Adrenal gland (tissue), 12 donors: ENCODE results near the gene FCHSD2. TPM values are rescaled to one million over a fixed set of nuclear protein-coding genes. Genes with fewer than 3 reads are reported as not detected.
A peak's percentile ranks its signal among the peaks of the same experiment; 100 is the strongest.

ENCODE experiments used
- DNase-seq, 7 donors: peaks; one replicate each; pipeline ENCODE4 v3.0.0-alpha.2; 2019 to 2020
- H3K27ac ChIP-seq, 5 donors: fragments of 200-600 bp; sonication (generic) in 4 of 5; 1 replicate in 3 of 5; 2 replicates in 2 of 5; pipeline versions ENCODE4 v1.5.1 to v1.8.0; 2016 to 2020; ENCODE audit warnings: mild to moderate bottlenecking in 1 of 5
- H3K27me3 ChIP-seq: fragments of 200-600 bp; 2 replicates; pipeline ENCODE4 v1.8.0; 2021
- H3K36me3 ChIP-seq, 2 donors: fragments of 200-600 bp; replicated peaks in 1 of 2; 1 replicate in 1 of 2; 2 replicates in 1 of 2; pipeline versions ENCODE4 v1.5.1 to v1.8.0; 2018 to 2022
- H3K4me1 ChIP-seq, 2 donors: fragments of 200-600 bp; replicated peaks in 1 of 2; 1 replicate in 1 of 2; 2 replicates in 1 of 2; pipeline versions ENCODE4 v1.5.1 to v1.8.0; 2018 to 2021
- H3K4me3 ChIP-seq, 4 donors: fragments of 200-600 bp; sonication (generic) in 3 of 4; one replicate each; pipeline ENCODE4 v1.5.1; 2016 to 2018
- H3K9me3 ChIP-seq, 3 donors: fragments of 200-600 bp; sonication (generic) in 1 of 3; replicated peaks in 1 of 3; 1 replicate in 2 of 3; 2 replicates in 1 of 3; pipeline versions ENCODE4 v1.5.1 to v1.8.0; 2016 to 2021
- POLR2A ChIP-seq, 2 donors: fragments of 450-650 bp; IDR thresholded peaks; one replicate each; pipeline ENCODE4 v1.6.1; 2017; ENCODE audit warnings: antibody characterized with exemption in 2 of 2, mild to moderate bottlenecking in 2 of 2, moderate library complexity in 1 of 2
- WGBS, 4 donors: extraction: QIAGEN DNeasy Blood & Tissue Kit in 2 of 4; methylation state at CpG; one replicate each; pipeline versions ENCODE4 v1.1.5 to v1.1.7; 2013 to 2017; 5-methylcytosine and 5-hydroxymethylcytosine counted together
- intact Hi-C, 2 donors: fragments of 100-400 bp; cut with DNase I; formaldehyde crosslinking; loops; one replicate each; pipeline versions ENCODE4 v1.14.1 to v1.15.0; 2022 to 2023
- polyA plus RNA-seq, 3 donors: library from polyadenylated mRNA; stranded (reverse); fragments of 200-250 nt in 2 of 3; fragments of 350-450 nt in 1 of 3; fragmentation: Illumina TruSeq in 1 of 3; extraction: RNeasy Lipid Tissue Mini Kit (QIAGEN cat#74804) in 1 of 3; gene quantifications; one replicate each; pipeline ENCODE4 v1.2.3, GENCODE V29; 2013 to 2014
- total RNA-seq, 9 donors: library from RNA; depleted of rRNA in 4 of 9; stranded (reverse); fragments of >200 nt in 4 of 9; fragments of 120-200 nt in 1 of 9; fragmentation: NEBNext Ultra II Directional in 1 of 9; extraction: Animal tissue kit (Norgen Biotek cat#: 25700) in 1 of 9; gene quantifications; one replicate each; pipeline versions ENCODE4 v1.1.0 to v1.2.4, GENCODE V29; 2013 to 2023
- TF ChIP-seq, protein P1 (sequence below), 6 experiments: fragments of 450-650 bp in 4 of 6; fragments of 200-600 bp in 2 of 6; sonication (generic) in 1 of 6; IDR thresholded peaks; 1 replicate in 5 of 6; 2 replicates in 1 of 6; pipeline versions ENCODE4 v1.5.1 to v1.8.0; 2016 to 2021; ENCODE audit warnings: antibody characterized with exemption in 6 of 6, mild to moderate bottlenecking in 2 of 6, moderate library complexity in 1 of 6
- donor health status: healthy with polysubstance abuse.
- donor health status: Bipolar disorder and iron deficiency.
- donor health status: DM: yes; HTN: yes; CAD: no.
- donor health status: DM: no; HTN: no; CAD: no.
- donor health status: DM: no; HTN: no; CAD: no.
- donor health status: DM: yes; HTN: yes; CAD: no.

Gene FCHSD2
- total and polyA plus RNA-seq, 12 donors, result 14.6 to 67.2 (median 32.7) TPM

DNA sequence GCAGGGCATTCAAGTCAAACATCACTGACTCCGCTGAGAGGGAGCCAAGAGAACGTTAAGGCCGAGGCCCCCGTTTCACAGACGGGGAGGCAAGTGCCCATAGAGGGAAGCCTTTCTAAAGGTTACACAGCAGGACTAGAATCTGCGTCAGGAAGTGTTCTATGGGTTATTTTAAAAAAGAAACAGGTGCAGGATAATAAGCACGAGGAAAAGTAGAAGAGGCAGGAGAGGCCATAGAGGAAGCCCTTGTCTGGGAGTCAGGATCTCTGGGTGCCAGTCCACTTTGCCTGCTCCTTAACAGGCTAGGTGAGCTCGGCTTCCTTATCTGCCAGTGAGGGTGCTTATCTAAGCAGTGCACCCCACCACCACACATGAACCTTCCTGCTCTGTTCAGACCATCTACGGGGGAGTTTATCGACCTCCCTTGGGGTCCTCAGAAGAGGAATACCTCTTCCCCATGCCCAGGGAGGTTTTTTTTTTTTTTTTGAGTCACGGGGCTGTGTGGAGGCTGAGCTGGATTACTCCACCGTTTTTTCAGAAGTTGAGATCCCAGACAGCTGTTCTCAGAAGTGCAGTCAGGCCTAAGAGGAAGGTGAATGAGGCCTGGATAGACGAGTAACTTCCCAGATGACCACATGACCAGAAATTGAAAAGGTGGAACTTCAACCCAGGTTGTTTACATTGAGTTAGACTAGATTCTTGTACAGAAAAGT, 1.2 kb upstream of the FCHSD2 start:
- H3K27me3 ChIP-seq, result no peaks in the 10 kb centered on the region
- H3K4me1 ChIP-seq, result peaks cover 29 to 31% of the 10 kb centered on the region in 2 donors
- TF ChIP-seq, protein P1, sequence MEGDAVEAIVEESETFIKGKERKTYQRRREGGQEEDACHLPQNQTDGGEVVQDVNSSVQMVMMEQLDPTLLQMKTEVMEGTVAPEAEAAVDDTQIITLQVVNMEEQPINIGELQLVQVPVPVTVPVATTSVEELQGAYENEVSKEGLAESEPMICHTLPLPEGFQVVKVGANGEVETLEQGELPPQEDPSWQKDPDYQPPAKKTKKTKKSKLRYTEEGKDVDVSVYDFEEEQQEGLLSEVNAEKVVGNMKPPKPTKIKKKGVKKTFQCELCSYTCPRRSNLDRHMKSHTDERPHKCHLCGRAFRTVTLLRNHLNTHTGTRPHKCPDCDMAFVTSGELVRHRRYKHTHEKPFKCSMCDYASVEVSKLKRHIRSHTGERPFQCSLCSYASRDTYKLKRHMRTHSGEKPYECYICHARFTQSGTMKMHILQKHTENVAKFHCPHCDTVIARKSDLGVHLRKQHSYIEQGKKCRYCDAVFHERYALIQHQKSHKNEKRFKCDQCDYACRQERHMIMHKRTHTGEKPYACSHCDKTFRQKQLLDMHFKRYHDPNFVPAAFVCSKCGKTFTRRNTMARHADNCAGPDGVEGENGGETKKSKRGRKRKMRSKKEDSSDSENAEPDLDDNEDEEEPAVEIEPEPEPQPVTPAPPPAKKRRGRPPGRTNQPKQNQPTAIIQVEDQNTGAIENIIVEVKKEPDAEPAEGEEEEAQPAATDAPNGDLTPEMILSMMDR (IDR thresholded peaks at IDR 0.05), result no peak
- no peak for TF ChIP-seq POLR2A (IDR thresholded peaks at IDR 0.05)
- no peaks in the 10 kb centered on the region for H3K9me3 ChIP-seq
- 11 to 13% (median 12%) methylated on average over 13 of the region's 13 CpGs for WGBS, 4 donors
- H3K27ac ChIP-seq, result peak overlapping the region; percentile 81 to 97 (median 95)
- peak in 3 of 7 donors; percentile 26 to 38 (median 30) for DNase-seq
- peak overlapping the region in 2 of 4 donors; percentile 90 for H3K4me3 ChIP-seq
- intact Hi-C loops, result loop anchor here in 1 of 2 donors (10.0 kb wide), 1 partner anchor 218 kb away; no protein-coding TSS in a partner anchor
- H3K36me3 ChIP-seq, result no peaks in the 10 kb centered on the region

DNA sequence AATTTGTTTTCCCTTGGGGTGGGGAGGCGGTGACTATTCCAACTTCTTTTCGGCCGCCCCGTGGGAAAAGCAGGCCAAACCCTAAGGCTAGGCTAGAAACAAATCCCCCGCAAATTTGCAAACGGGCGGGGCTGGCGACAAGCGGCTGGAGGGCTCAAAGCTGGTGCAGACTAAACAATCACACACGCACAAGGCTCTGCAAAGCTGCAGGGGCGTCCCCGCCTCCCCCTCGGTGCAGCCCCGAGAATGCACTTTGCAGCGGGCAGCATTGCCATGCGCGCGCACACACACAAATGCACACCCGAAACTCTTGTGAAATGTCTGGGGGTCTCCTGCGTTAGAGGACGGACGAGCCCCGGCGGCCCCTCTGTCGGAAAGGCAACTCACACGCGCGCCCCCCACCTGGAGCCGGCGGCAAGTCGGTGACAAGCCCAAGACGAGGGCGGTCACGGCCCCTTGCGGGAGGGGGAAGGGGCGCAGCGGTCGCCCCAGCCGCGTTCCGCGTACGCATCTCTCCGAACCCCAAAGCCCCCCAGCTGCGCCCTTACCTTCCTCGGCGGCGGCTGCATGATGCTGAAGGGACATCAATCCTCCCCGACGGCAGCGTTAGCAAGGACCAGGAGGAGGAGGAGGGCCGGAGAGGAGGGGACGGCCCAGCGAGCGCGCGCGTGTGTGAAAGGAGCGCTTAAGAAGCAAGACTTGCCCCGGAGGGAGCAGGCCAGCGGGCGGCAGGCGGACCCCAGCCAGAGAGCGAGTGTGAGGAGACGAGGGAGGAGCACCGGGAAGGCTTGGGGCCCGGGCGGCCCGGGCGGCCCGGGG, 600 bp downstream of the FCHSD2 start:
- Histone ChIP-seq H3K4me3 (peak overlapping the region; percentile 51 to 90 (median 70)), H3K4me1 (peaks cover 29 to 47% of the 10 kb centered on the region in 2 donors), H3K36me3 (no peaks in the 10 kb centered on the region), H3K9me3 (no peaks in the 10 kb centered on the region), H3K27ac (peak overlapping the region; percentile 37 to 97 (median 95)), H3K27me3 (no peaks in the 10 kb centered on the region)
- DNase-seq, result peak in 6 of 7 donors; percentile 72 to 84 (median 80)
- TF ChIP-seq POLR2A (IDR thresholded peaks at IDR 0.05), result peak in 1 of 2 donors; percentile 63
- TF ChIP-seq, protein P1 (IDR thresholded peaks at IDR 0.05), result peak in 1 of 6 experiments; percentile 11
- intact Hi-C loops, result loop anchor here in 1 of 2 donors (10.0 kb wide), 1 partner anchor 217 kb away; no protein-coding TSS in a partner anchor
- 0% methylated on average over 17 to 71 of the region's 71 CpGs for WGBS, 4 donors

GRCh38 chr11:73141031-73141308, 1.1 kb downstream of the FCHSD2 start:
- intact Hi-C loops, result loop anchor here in 1 of 2 donors (10.0 kb wide), 1 partner anchor 216 kb away; no protein-coding TSS in a partner anchor
- WGBS, 4 donors, result 0 to 1% (median 0%) methylated on average over 1 to 17 of the region's 17 CpGs
- Histone ChIP-seq H3K9me3 (no peaks in the 10 kb centered on the region), H3K27me3 (no peaks in the 10 kb centered on the region), H3K36me3 (no peaks in the 10 kb centered on the region), H3K4me3 (peak overlapping the region; percentile 51 to 90 (median 70)), H3K4me1 (peaks cover 29 to 50% of the 10 kb centered on the region in 2 donors), H3K27ac (peak overlapping the region; percentile 81 to 97 (median 95))
- TF ChIP-seq, protein P1 (IDR thresholded peaks at IDR 0.05), result no peak
- TF ChIP-seq POLR2A (IDR thresholded peaks at IDR 0.05), result no peak
- DNase-seq, result peak in 6 of 7 donors; percentile 23 to 63 (median 44)
